ENCODE measurements around the gene KCNC1.

GRCh38 chr11:17695454-17696441, 38.8 kb upstream of the KCNC1 start:
- TF ChIP-seq CTCF (IDR thresholded peaks at IDR 0.05), result no peak
- no peak for TF ChIP-seq POLR2A (IDR thresholded peaks at IDR 0.05)
- TF ChIP-seq POLR2AphosphoS5 (IDR thresholded peaks at IDR 0.05), result no peak
- TF ChIP-seq EP300 (IDR thresholded peaks at IDR 0.05; ENCODE audit: low read depth), result no peak
